Stimulated activated CD4-positive, alpha-beta T cell treated with anti-CD3 and anti-CD28 coated beads, Interleukin-4, amount 100 ng/mL, for 24 hours (primary cell): Measurements from ENCODE around the gene TNFRSF4.

ENCODE experiments used
- DNase-seq: peaks from one replicate; pipeline ENCODE4 v3.0.0-alpha.2; 2020

TNFRSF4 gene

GRCh38 chr1:1166642-1167397 lies 47.1 kb downstream of the TNFRSF4 start:
- no peak for DNase-seq

DNA sequence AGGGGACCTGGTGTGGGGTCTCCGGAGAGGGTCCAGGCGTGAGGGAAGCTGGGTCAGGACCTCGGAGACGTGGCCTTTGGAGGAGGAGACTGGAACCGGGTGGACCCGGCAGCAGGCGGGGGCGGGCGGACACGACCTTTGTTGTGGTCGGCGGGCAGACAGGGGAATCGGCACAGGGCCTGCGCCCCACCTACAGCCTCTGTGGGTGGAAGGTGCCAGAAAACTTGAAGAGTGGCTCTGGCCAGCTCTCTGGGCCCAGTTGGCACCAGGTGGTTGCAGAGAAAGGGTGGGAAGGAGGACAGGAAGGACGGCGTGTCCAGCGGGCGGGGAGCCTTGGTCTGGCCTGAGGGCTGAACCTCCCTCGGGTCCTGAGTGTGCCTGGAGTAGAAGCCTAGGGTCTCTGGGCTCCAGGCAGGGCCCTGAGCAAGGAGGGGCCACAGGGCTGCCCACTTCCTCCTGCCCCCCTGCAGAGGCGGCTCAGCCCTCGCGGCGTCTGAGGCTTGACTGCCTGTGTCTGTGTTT lies 48.0 kb downstream of the TNFRSF4 start:
- no peak for DNase-seq

- no peak for DNase-seq
Observed at GRCh38 chr1:1165485-1165884, 48.5 kb downstream of the TNFRSF4 start.

DNA sequence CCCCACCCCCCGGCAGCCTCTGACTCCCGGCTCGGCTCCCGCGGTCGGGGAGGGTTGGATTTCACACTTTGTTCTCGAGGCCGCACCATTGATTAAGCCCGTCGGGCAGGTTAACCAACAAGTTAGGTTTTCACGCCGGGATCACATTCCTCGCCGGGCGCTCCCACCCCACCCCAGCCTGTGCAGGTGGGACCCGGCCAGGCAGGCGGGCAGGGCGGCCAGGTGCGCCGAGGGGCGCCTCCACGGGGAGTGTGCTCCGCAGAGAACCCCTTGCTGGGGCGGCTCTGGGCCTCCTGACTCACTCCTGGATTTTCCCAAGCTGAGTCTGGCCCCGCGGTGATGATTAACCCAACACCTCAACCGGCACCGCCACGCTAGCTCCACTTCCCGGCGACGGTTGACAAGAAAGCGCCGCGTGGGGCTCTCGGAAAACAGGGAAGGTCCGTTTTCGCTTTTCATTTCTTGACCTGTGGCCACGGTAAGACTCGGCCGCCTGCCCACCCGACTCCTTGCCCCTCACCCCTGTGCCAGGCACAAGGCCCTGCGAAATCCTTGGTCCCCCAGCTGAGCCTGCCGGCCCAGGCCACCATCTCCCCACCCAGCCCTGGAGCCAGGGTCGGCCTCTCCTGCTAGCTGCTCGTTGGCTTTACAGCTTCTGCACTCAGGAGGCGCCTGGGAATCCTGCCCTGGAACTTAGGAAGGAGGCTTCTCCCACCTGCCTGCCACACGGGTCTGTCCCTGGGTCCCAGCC lies 49.1 kb downstream of the TNFRSF4 start:
- DNase-seq: no peak

DNA sequence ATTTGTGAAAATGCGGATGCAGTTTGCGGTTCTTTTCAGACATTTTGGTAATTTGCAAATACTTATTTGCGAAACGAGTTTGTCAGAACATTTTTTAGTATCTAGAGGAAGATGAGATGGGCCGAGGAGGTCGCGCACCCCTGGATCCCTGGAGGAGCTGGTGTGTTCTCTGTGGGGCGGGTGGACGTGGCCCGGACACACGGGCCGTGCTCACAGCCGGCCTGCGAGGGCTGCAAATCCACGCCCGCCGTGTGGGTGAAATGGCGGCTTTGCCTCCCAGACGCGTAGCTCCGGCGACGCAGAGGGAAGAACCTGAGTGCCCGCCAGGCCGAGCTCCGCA lies 49.6 kb downstream of the TNFRSF4 start:
- DNase-seq: no peak

DNA sequence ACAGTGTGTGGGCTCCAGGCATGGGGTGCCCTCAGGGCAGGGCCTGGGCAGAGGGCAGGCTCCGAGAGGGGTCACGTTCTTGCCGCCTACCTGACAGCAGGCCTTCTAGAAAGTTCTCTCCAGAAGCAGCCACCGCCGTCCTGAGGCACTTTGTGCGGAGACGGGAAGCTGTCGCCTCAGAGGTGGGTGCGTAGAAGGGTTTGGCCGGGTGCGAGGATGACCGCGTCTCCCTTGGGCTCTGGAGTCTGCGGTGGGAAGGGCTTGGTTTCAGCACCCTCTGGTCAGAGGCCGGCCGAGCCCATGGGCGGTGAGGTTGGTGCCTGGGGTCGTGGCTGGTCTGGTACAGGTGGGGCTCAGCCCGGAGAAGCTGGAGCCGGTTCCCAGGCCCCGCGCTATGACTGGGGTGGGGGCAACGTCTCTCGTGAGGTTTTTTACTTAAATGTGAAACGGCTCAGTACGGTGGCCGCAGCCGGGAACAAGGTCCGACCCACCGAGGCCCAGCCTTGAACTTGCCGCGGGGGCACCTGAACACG lies 50.3 kb downstream of the TNFRSF4 start:
- DNase-seq: no peak

DNA sequence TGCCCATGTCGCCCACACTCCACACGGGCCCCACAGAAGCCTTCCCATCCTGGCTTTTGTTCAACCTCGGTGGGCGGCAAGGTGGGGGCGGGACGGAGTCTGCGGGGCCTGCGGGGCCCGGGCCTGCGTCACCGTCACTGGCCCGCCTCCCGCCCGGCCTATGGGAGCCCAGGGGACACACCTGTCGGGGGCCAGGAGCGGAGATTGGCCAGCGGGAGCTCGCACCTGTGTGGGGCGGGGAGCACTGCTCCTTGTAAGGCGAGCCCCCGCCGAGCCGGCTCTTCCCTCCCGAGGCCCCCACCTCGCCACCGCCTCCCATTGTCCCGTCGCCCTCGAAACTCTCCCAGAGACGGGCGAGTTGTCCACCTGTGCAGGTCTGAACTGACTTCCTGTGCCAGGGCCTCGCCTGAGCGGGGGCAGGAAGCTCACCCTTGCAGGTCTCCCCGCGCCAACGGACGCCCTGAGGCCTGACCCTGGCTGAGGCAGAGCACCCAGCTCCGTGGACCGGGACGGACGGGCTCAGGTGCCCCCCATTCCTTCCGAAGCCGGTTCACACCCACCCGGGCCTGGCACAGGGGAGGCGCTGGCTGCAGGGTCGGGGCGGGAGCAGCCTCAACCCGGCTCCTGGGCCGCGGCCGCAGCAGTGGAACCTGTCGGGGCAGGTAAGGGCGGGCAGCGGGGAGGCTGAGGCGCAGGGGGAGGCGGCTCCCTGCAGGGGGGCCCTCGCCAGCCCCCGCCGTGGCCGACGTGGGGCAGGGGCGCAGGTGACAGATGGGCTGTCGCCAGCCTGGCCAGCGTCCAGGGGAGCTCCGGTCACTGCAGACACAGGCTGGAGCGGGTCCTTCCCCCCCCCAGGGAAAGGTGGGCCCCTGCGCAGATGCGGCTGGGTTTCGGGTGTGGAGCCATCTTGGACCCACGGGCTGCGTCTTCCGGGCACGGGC lies 51.1 kb downstream of the TNFRSF4 start:
- DNase-seq: no peak

DNA sequence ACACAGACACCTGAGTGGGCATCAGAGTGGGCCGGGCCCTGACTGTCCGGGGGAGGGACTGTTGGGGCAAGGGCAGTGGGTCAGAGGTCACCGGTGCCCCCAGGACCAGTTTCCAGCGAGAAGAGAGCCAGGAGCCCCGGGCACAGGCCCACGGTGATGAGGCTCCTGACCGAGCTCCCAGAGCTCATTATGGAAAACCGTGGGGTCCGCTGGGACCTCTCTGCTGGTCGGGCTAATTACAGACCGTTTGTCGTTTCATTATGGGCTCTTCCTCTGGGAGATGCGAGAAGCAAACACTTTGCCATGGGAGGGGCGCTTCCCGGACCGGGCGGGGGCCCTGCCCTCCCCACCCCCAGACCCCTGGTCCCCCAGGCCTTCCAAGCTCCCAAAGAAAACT lies 52.3 kb downstream of the TNFRSF4 start:
- DNase-seq: no peak
